SK-N-MC (cell line): Measurements from ENCODE around the gene PLD5.
"Not testable (repeated sequence)": the region's sequence is repeated elsewhere in the genome, so short reads cannot be mapped to it uniquely, and the experiment has no call there.

Experiments used
- EZH2 ChIP-seq: fragments of 200-600 bp; sonication (generic); IDR thresholded peaks from one replicate; pipeline ENCODE4 v1.6.1; 2017; ENCODE audit warnings: antibody characterized with exemption
- FOXP2 ChIP-seq: optimal IDR thresholded peaks from 2 replicates; pipeline ENCODE3; 2011; ENCODE audit warnings: mild to moderate bottlenecking, moderate library complexity; ENCODE audit not compliant: insufficient read depth; ENCODE audit errors: extremely low read length, control extremely low read depth
- POLR2AphosphoS5 ChIP-seq: IDR thresholded peaks from 2 replicates; pipeline ENCODE4 v1.6.1; 2012; ENCODE audit warnings: mild to moderate bottlenecking, low read depth, low read length, borderline replicate concordance

DNA sequence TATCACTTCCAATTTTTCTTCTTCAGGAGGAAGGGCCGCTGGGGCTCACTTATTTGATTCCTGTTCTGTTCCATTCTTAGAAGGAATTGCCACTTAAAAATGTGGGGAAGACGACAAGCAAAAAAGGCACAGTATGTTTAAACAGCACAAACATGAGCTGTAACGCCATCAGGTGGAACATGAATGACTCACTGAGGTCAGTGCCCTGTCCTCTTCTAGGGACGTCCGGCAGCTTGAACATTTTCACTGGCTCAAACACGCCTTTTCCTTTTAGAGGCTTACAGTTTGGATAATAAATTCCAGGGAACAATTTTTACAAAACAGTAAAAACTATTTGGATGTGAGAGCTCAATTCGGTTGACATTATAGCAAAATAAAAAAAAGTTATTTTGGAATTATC, 260.1 kb downstream of the PLD5 start:
- not testable (repeated sequence) for TF ChIP-seq EZH2, POLR2AphosphoS5, FOXP2
